MM.1S (cell line): ENCODE data around the gene ZFHX3.

Experiments
- EZH2 ChIP-seq: fragments of 300-600 bp; sonication (generic); optimal IDR thresholded peaks from 2 replicates; pipeline ENCODE3; 2017; ENCODE audit warnings: low read depth, mild to moderate bottlenecking, antibody characterized with exemption, low read length, mixed read lengths
- EZH2phosphoT487 ChIP-seq: fragments of 300-600 bp; sonication (generic); IDR thresholded peaks from 2 replicates; pipeline ENCODE4 v1.6.1; 2018; ENCODE audit warnings: antibody characterized with exemption, low read length
- TF ChIP-seq, protein P1 (sequence below): fragments of 300-600 bp; sonication (generic); IDR thresholded peaks from 2 replicates; pipeline ENCODE4 v1.5.1; 2016; ENCODE audit warnings: antibody characterized with exemption, low read length, mixed read lengths

GRCh38 chr16:72753881-72754280 lies 294.0 kb downstream of the ZFHX3 start:
- TF ChIP-seq EZH2phosphoT487 (no peak), EZH2 (no peak)
- TF ChIP-seq, protein P1, sequence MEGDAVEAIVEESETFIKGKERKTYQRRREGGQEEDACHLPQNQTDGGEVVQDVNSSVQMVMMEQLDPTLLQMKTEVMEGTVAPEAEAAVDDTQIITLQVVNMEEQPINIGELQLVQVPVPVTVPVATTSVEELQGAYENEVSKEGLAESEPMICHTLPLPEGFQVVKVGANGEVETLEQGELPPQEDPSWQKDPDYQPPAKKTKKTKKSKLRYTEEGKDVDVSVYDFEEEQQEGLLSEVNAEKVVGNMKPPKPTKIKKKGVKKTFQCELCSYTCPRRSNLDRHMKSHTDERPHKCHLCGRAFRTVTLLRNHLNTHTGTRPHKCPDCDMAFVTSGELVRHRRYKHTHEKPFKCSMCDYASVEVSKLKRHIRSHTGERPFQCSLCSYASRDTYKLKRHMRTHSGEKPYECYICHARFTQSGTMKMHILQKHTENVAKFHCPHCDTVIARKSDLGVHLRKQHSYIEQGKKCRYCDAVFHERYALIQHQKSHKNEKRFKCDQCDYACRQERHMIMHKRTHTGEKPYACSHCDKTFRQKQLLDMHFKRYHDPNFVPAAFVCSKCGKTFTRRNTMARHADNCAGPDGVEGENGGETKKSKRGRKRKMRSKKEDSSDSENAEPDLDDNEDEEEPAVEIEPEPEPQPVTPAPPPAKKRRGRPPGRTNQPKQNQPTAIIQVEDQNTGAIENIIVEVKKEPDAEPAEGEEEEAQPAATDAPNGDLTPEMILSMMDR: no peak
